ENCODE results near the gene FGD6. TPM values are rescaled to one million over a fixed set of nuclear protein-coding genes. Genes with fewer than 3 reads are reported as not detected.
"Not testable (repeated sequence)": the region's sequence is repeated elsewhere in the genome, so short reads cannot be mapped to it uniquely, and the experiment has no call there.

Gene FGD6
- total RNA-seq, 1 experiment from 2014 or later = 42.5 TPM

GRCh38 chr12:95151406-95151805 is 65.9 kb downstream of the FGD6 start:
- no peak overlapping the region for H3K27ac ChIP-seq (ENCODE audit: low read length)
- H3K9me3 ChIP-seq (ENCODE audit: low read length) = no peaks in the 10 kb centered on the region
- peaks cover 36% of the 10 kb centered on the region for H3K36me3 ChIP-seq (ENCODE audit: insufficient read depth, low read length)
- H3K9ac ChIP-seq (ENCODE audit: low read length) = no peak overlapping the region
- H4K20me1 ChIP-seq (ENCODE audit: insufficient read depth, low read depth, low read length) = no peaks in the 10 kb centered on the region
- H3K4me2 ChIP-seq (ENCODE audit: low read depth, low read length, poor library complexity, severe bottlenecking) = no peak overlapping the region
- no peak overlapping the region for H2AFZ ChIP-seq (ENCODE audit: low read length)
- H3K4me3 ChIP-seq (ENCODE audit: low read length) = no peak overlapping the region
- H3K79me2 ChIP-seq (ENCODE audit: low read length) = no peaks in the 10 kb centered on the region
- no peaks in the 10 kb centered on the region for H3K9me2 ChIP-seq (replicated peaks; ENCODE audit: insufficient read depth, low read length)
- DNase-seq = no peak
- H3K27me3 ChIP-seq (ENCODE audit: low read length) = no peaks in the 10 kb centered on the region
- H3K4me1 ChIP-seq (ENCODE audit: low read length) = peaks cover 15% of the 10 kb centered on the region

GRCh38 chr12:95150501-95150900 is 66.8 kb downstream of the FGD6 start:
- Histone ChIP-seq H3K27ac (ENCODE audit: low read length) (no peak overlapping the region), H4K20me1 (ENCODE audit: insufficient read depth, low read depth, low read length) (no peaks in the 10 kb centered on the region), H3K27me3 (ENCODE audit: low read length) (no peaks in the 10 kb centered on the region), H2AFZ (ENCODE audit: low read length) (no peak overlapping the region), H3K9me3 (ENCODE audit: low read length) (no peaks in the 10 kb centered on the region), H3K79me2 (ENCODE audit: low read length) (peaks cover 4% of the 10 kb centered on the region; the same call in 1 of the 2 replicates), H3K4me3 (ENCODE audit: low read length) (no peak overlapping the region), H3K4me2 (ENCODE audit: low read depth, low read length, poor library complexity, severe bottlenecking) (no peak overlapping the region), H3K36me3 (ENCODE audit: insufficient read depth, low read length) (peaks cover 43% of the 10 kb centered on the region), H3K9me2 (replicated peaks; ENCODE audit: insufficient read depth, low read length) (no peaks in the 10 kb centered on the region), H3K9ac (ENCODE audit: low read length) (no peak overlapping the region), H3K4me1 (ENCODE audit: low read length) (peaks cover 15% of the 10 kb centered on the region)
- no peak for DNase-seq

- Histone ChIP-seq H3K4me1 (ENCODE audit: low read length) (peaks cover 15% of the 10 kb centered on the region), H3K27me3 (ENCODE audit: low read length) (no peaks in the 10 kb centered on the region)
These were observed 69.4 kb downstream of the FGD6 start for GRCh38 chr12:95147866-95148265.

GRCh38 chr12:95146769-95147168 is 70.5 kb downstream of the FGD6 start:
- Histone ChIP-seq H2AFZ (ENCODE audit: low read length) (no peak overlapping the region), H3K4me2 (ENCODE audit: low read depth, low read length, poor library complexity, severe bottlenecking) (no peak overlapping the region), H3K4me3 (ENCODE audit: low read length) (no peak overlapping the region), H3K79me2 (ENCODE audit: low read length) (peaks cover 8% of the 10 kb centered on the region; the same call in 1 of the 2 replicates), H3K27ac (ENCODE audit: low read length) (peak overlapping the region; percentile 36), H3K9me3 (ENCODE audit: low read length) (no peaks in the 10 kb centered on the region), H3K9me2 (replicated peaks; ENCODE audit: insufficient read depth, low read length) (no peaks in the 10 kb centered on the region), H3K9ac (ENCODE audit: low read length) (no peak overlapping the region), H3K36me3 (ENCODE audit: insufficient read depth, low read length) (peaks cover 31% of the 10 kb centered on the region), H4K20me1 (ENCODE audit: insufficient read depth, low read depth, low read length) (no peaks in the 10 kb centered on the region), H3K4me1 (ENCODE audit: low read length) (peaks cover 15% of the 10 kb centered on the region), H3K27me3 (ENCODE audit: low read length) (no peaks in the 10 kb centered on the region)
- no peak for DNase-seq

More at GRCh38 chr12:95147866-95148265, 69.4 kb downstream of the FGD6 start:
- H2AFZ ChIP-seq (ENCODE audit: low read length) = no peak overlapping the region
- H3K4me3 ChIP-seq (ENCODE audit: low read length) = no peak overlapping the region
- no peak overlapping the region for H3K4me2 ChIP-seq (ENCODE audit: low read depth, low read length, poor library complexity, severe bottlenecking)
- no peaks in the 10 kb centered on the region for H4K20me1 ChIP-seq (ENCODE audit: insufficient read depth, low read depth, low read length)
- H3K9me2 ChIP-seq (replicated peaks; ENCODE audit: insufficient read depth, low read length) = no peaks in the 10 kb centered on the region
- DNase-seq = no peak
- H3K36me3 ChIP-seq (ENCODE audit: insufficient read depth, low read length) = peaks cover 40% of the 10 kb centered on the region
- H3K27ac ChIP-seq (ENCODE audit: low read length) = peak overlapping the region; percentile 30; the same call in 1 of the 2 replicates
- peaks cover 8% of the 10 kb centered on the region; the same call in 1 of the 2 replicates for H3K79me2 ChIP-seq (ENCODE audit: low read length)
- H3K9ac ChIP-seq (ENCODE audit: low read length) = no peak overlapping the region
- H3K9me3 ChIP-seq (ENCODE audit: low read length) = no peaks in the 10 kb centered on the region

- H2AFZ ChIP-seq (ENCODE audit: low read length) = no peak overlapping the region
These were observed 73.6 kb downstream of the FGD6 start for GRCh38 chr12:95143621-95144205.

GRCh38 chr12:95142431-95143151 is 74.7 kb downstream of the FGD6 start:
- no peaks in the 10 kb centered on the region for H3K9me2 ChIP-seq (replicated peaks; ENCODE audit: insufficient read depth, low read length)
- H3K79me2 ChIP-seq (ENCODE audit: low read length) = peaks cover 8% of the 10 kb centered on the region; the same call in 1 of the 2 replicates
- no peak overlapping the region for H3K9ac ChIP-seq (ENCODE audit: low read length)
- no peak overlapping the region for H3K27ac ChIP-seq (ENCODE audit: low read length)
- H3K27me3 ChIP-seq (ENCODE audit: low read length) = no peaks in the 10 kb centered on the region
- no peaks in the 10 kb centered on the region for H4K20me1 ChIP-seq (ENCODE audit: insufficient read depth, low read depth, low read length)
- no peak overlapping the region for H2AFZ ChIP-seq (ENCODE audit: low read length)
- no peak for DNase-seq
- H3K4me3 ChIP-seq (ENCODE audit: low read length) = no peak overlapping the region
- H3K4me2 ChIP-seq (ENCODE audit: low read depth, low read length, poor library complexity, severe bottlenecking) = no peak overlapping the region
- H3K36me3 ChIP-seq (ENCODE audit: insufficient read depth, low read length) = peaks cover 33% of the 10 kb centered on the region; the same call in 1 of the 2 replicates
- peaks cover 11% of the 10 kb centered on the region for H3K4me1 ChIP-seq (ENCODE audit: low read length)
- no peaks in the 10 kb centered on the region for H3K9me3 ChIP-seq (ENCODE audit: low read length)

More at GRCh38 chr12:95143621-95144205, 73.6 kb downstream of the FGD6 start:
- no peak overlapping the region for H3K9ac ChIP-seq (ENCODE audit: low read length)
- peaks cover 15% of the 10 kb centered on the region for H3K4me1 ChIP-seq (ENCODE audit: low read length)
- no peaks in the 10 kb centered on the region for H3K9me2 ChIP-seq (replicated peaks; ENCODE audit: insufficient read depth, low read length)
- H3K27ac ChIP-seq (ENCODE audit: low read length) = no peak overlapping the region
- H3K4me3 ChIP-seq (ENCODE audit: low read length) = no peak overlapping the region
- DNase-seq = no peak
- H3K4me2 ChIP-seq (ENCODE audit: low read depth, low read length, poor library complexity, severe bottlenecking) = no peak overlapping the region
- no peaks in the 10 kb centered on the region for H3K9me3 ChIP-seq (ENCODE audit: low read length)
- no peaks in the 10 kb centered on the region for H3K27me3 ChIP-seq (ENCODE audit: low read length)
- peaks cover 8% of the 10 kb centered on the region; the same call in 1 of the 2 replicates for H3K79me2 ChIP-seq (ENCODE audit: low read length)
- no peaks in the 10 kb centered on the region for H4K20me1 ChIP-seq (ENCODE audit: insufficient read depth, low read depth, low read length)
- peaks cover 30% of the 10 kb centered on the region; the same call in 1 of the 2 replicates for H3K36me3 ChIP-seq (ENCODE audit: insufficient read depth, low read length)

- H3K9me2 ChIP-seq (replicated peaks; ENCODE audit: insufficient read depth, low read length) = no peaks in the 10 kb centered on the region
- H3K9me3 ChIP-seq (ENCODE audit: low read length) = no peaks in the 10 kb centered on the region
- no peaks in the 10 kb centered on the region for H3K4me1 ChIP-seq (ENCODE audit: low read length)
- no peak for DNase-seq
- H4K20me1 ChIP-seq (ENCODE audit: insufficient read depth, low read depth, low read length) = no peaks in the 10 kb centered on the region
- H3K9ac ChIP-seq (ENCODE audit: low read length) = no peak overlapping the region
- H3K79me2 ChIP-seq (ENCODE audit: low read length) = peaks cover 8% of the 10 kb centered on the region; the same call in 1 of the 2 replicates
- H3K36me3 ChIP-seq (ENCODE audit: insufficient read depth, low read length) = peaks cover 30% of the 10 kb centered on the region; the same call in 1 of the 2 replicates
- H3K4me3 ChIP-seq (ENCODE audit: low read length) = no peak overlapping the region
- H3K27me3 ChIP-seq (ENCODE audit: low read length) = no peaks in the 10 kb centered on the region
- no peak overlapping the region for H3K27ac ChIP-seq (ENCODE audit: low read length)
- H2AFZ ChIP-seq (ENCODE audit: low read length) = no peak overlapping the region
- H3K4me2 ChIP-seq (ENCODE audit: low read depth, low read length, poor library complexity, severe bottlenecking) = no peak overlapping the region
These were observed 76.0 kb downstream of the FGD6 start for GRCh38 chr12:95141310-95141709.

GRCh38 chr12:95138031-95138430 is 79.2 kb downstream of the FGD6 start:
- not testable (repeated sequence) for H3K4me3 ChIP-seq (ENCODE audit: low read length); DNase-seq; H3K9me3 ChIP-seq (ENCODE audit: low read length); H3K9me2 ChIP-seq (replicated peaks; ENCODE audit: insufficient read depth, low read length); H4K20me1 ChIP-seq (ENCODE audit: insufficient read depth, low read depth, low read length); H3K27ac ChIP-seq (ENCODE audit: low read length); H3K4me2 ChIP-seq (ENCODE audit: low read depth, low read length, poor library complexity, severe bottlenecking); H3K79me2 ChIP-seq (ENCODE audit: low read length); H3K27me3 ChIP-seq (ENCODE audit: low read length); H3K9ac ChIP-seq (ENCODE audit: low read length); H2AFZ ChIP-seq (ENCODE audit: low read length); H3K4me1 ChIP-seq (ENCODE audit: low read length)
- H3K36me3 ChIP-seq (ENCODE audit: insufficient read depth, low read length) = peaks cover 46% of the 10 kb centered on the region

Measured in Karpas-422 (cell line).